Right forelimb (tissue), 1 donor: Measurements from ENCODE around the gene DOP1B.

Experiments
- DNase-seq: peaks from one replicate; pipeline ENCODE4 v3.0.0-alpha.2; 2018

DOP1B gene

DNA sequence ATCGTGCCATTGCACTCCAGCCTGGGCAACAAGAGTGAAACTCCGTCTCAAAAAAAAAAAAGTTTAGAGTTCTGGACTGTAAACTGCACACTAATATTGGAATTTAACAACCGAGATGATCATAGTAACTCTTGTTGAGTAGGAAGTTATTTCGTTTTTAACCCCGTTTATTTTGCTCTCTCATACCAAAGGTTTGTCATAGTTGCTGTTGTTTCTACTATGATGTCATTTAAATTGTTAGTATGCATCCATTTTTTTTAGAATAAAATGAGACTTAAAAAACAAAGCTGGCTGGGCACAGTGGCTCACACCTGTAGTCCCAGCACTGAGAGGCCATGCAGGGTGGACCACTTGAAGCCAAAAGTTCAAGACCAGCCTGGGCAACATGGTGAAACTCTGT lies 49.3 kb downstream of the DOP1B start:
- no peak for DNase-seq
